IMR-90 (cell line): ENCODE results near the gene RNU5D-1. TPM values are rescaled to one million over a fixed set of nuclear protein-coding genes. Genes with fewer than 3 reads are reported as not detected.

Experiments
- ATAC-seq: fragments of 200-7000 bp; cut with Tn5 transposase; 2 replicates; pipeline ENCODE4 v1.9.1; 2020; ENCODE audit warnings: low read depth, mild to moderate bottlenecking, moderate library complexity
- BruUV-seq: library from RNA; stranded (reverse); fragments of 400-500 nt; replicated peaks from 2 replicates; lab custom pipeline; 2021; lab: Mats Ljungman, UMichigan
- CTCF ChIA-PET: fragments of 300-600 bp; formaldehyde crosslinking; extraction: SDS; loops from one replicate; lab custom pipeline; 2021; ENCODE audit warnings: antibody characterized with exemption; lab: Yijun Ruan, JAX
- POLR2A ChIA-PET: fragments of 300-600 bp; sonication (Branson Sonifier 250); formaldehyde crosslinking; loops from one replicate; lab custom pipeline; 2022; ENCODE audit warnings: antibody characterized with exemption; ENCODE audit not compliant: unreplicated experiment; lab: Charles Lee
- DNase-seq: peaks from one replicate; pipeline ENCODE4 v3.0.0; 2013
- H2AFZ ChIP-seq: replicated peaks from 2 replicates; pipeline ENCODE3; 2013; ENCODE audit warnings: low read length, mild to moderate bottlenecking; ENCODE audit not compliant: poor library complexity
- H2AK5ac ChIP-seq: 2 replicates; pipeline ENCODE4 v1.6.1; 2013; ENCODE audit warnings: low read depth, low read length, inconsistent platforms
- H2AK9ac ChIP-seq: replicated peaks from 2 replicates; pipeline ENCODE3; 2013; ENCODE audit warnings: mild to moderate bottlenecking, low read depth, low read length, moderate library complexity; ENCODE audit not compliant: poor library complexity
- H2BK120ac ChIP-seq: 2 replicates; pipeline ENCODE4 v1.6.1; 2013; ENCODE audit warnings: low read depth, low read length, inconsistent platforms
- H2BK15ac ChIP-seq: 3 replicates; pipeline ENCODE4 v1.6.1; 2013; ENCODE audit warnings: low read depth, low read length, inconsistent platforms
- H2BK20ac ChIP-seq: 2 replicates; pipeline ENCODE4 v1.6.1; 2013; ENCODE audit warnings: low read depth, mild to moderate bottlenecking, inconsistent platforms, low read length, moderate library complexity
- H2BK5ac ChIP-seq: 2 replicates; pipeline ENCODE4 v1.6.1; 2013; ENCODE audit warnings: mild to moderate bottlenecking, low read depth, low read length, inconsistent platforms; ENCODE audit not compliant: poor library complexity, severe bottlenecking
- H3K14ac ChIP-seq: replicated peaks from 2 replicates; pipeline ENCODE4 v1.6.1; 2013; ENCODE audit warnings: low read depth, low read length, inconsistent platforms
- H3K18ac ChIP-seq: 2 replicates; pipeline ENCODE4 v1.6.1; 2013; ENCODE audit warnings: low read depth, low read length, control low read depth
- H3K23ac ChIP-seq: 2 replicates; pipeline ENCODE4 v1.6.1; 2013; ENCODE audit warnings: low read depth, low read length, inconsistent platforms
- H3K27ac ChIP-seq: 2 replicates; pipeline ENCODE4 v1.5.1; 2013; ENCODE audit warnings: mild to moderate bottlenecking, control low read depth, low read length; ENCODE audit not compliant: insufficient read depth
- H3K27me3 ChIP-seq: 2 replicates; pipeline ENCODE4 v1.6.1; 2013; ENCODE audit warnings: low read length; ENCODE audit not compliant: control insufficient read depth, insufficient read depth
- H3K36me3 ChIP-seq: 2 replicates; pipeline ENCODE4 v1.6.1; 2013; ENCODE audit warnings: low read length, mixed read lengths; ENCODE audit not compliant: control insufficient read depth, insufficient read depth
- H3K4ac ChIP-seq: 2 replicates; pipeline ENCODE4 v1.6.1; 2013; ENCODE audit warnings: low read depth, low read length, inconsistent platforms
- H3K4me1 ChIP-seq: 2 replicates; pipeline ENCODE4 v1.6.1; 2013; ENCODE audit warnings: low read length, mixed read lengths; ENCODE audit not compliant: control insufficient read depth, insufficient read depth
- H3K4me2 ChIP-seq: 2 replicates; pipeline ENCODE4 v1.6.1; 2013; ENCODE audit warnings: low read depth, mild to moderate bottlenecking, control low read depth, low read length, moderate library complexity
- H3K4me3 ChIP-seq: 2 replicates; pipeline ENCODE4 v1.5.1; 2013; ENCODE audit warnings: low read depth, mild to moderate bottlenecking, control low read depth, low read length, moderate library complexity; ENCODE audit not compliant: insufficient read depth
- H3K56ac ChIP-seq: 2 replicates; pipeline ENCODE4 v1.6.1; 2013; ENCODE audit warnings: low read length, inconsistent platforms; ENCODE audit not compliant: insufficient read depth; ENCODE audit errors: extremely low read depth
- H3K79me1 ChIP-seq, 2 experiments: 2 replicates each; pipeline ENCODE4 v1.6.1; 2013; ENCODE audit warnings: low read length in 2 of 2, inconsistent platforms in 1 of 2, low read depth in 1 of 2
- H3K9ac ChIP-seq: 2 replicates; pipeline ENCODE4 v1.6.1; 2013; ENCODE audit warnings: low read depth, low read length, control low read depth
- H3K9me1 ChIP-seq: 2 replicates; pipeline ENCODE4 v1.6.1; 2013; ENCODE audit warnings: low read length, inconsistent platforms; ENCODE audit not compliant: insufficient read depth
- H3K9me3 ChIP-seq: 2 replicates; pipeline ENCODE4 v1.6.1; 2013; ENCODE audit warnings: low read length; ENCODE audit not compliant: control insufficient read depth, insufficient read depth
- H4K20me1 ChIP-seq: 2 replicates; pipeline ENCODE4 v1.6.1; 2013; ENCODE audit warnings: low read length, inconsistent platforms; ENCODE audit not compliant: insufficient read depth
- H4K5ac ChIP-seq: 2 replicates; pipeline ENCODE4 v1.6.1; 2013; ENCODE audit warnings: mild to moderate bottlenecking, low read depth, low read length, control low read depth
- H4K8ac ChIP-seq, 2 experiments: 2 replicates each; pipeline ENCODE4 v1.6.1; 2013; ENCODE audit warnings: low read depth in 2 of 2, low read length in 2 of 2, control low read depth in 1 of 2, inconsistent platforms in 1 of 2
- H4K91ac ChIP-seq: 2 replicates; pipeline ENCODE4 v1.6.1; 2013; ENCODE audit warnings: low read depth, low read length, inconsistent platforms; ENCODE audit not compliant: insufficient read depth
- BHLHE40 ChIP-seq: fragments of 150-350 bp; IDR thresholded peaks from 2 replicates; pipeline ENCODE4 v1.6.1; 2016; ENCODE audit warnings: mild to moderate bottlenecking, low read depth, low read length
- CEBPB ChIP-seq: IDR thresholded peaks from 2 replicates; pipeline ENCODE4 v1.6.1; 2012; ENCODE audit warnings: low read depth, low read length, improper control_type of control experiment
- CHD1 ChIP-seq: IDR thresholded peaks from 2 replicates; pipeline ENCODE4 v1.6.1; 2012; ENCODE audit warnings: low read depth, low read length, improper control_type of control experiment
- FOS ChIP-seq: fragments of 150-350 bp; IDR thresholded peaks from 2 replicates; pipeline ENCODE4 v1.6.1; 2016; ENCODE audit warnings: low read depth, low read length
- MAFK ChIP-seq: IDR thresholded peaks from 2 replicates; pipeline ENCODE4 v1.6.1; 2012; ENCODE audit warnings: low read depth, low read length, improper control_type of control experiment
- MAZ ChIP-seq: IDR thresholded peaks from 2 replicates; pipeline ENCODE4 v1.6.1; 2012; ENCODE audit warnings: low read depth, mild to moderate bottlenecking, low read length, improper control_type of control experiment, moderate library complexity, borderline replicate concordance
- MXI1 ChIP-seq: IDR thresholded peaks from 2 replicates; pipeline ENCODE4 v1.6.1; 2012; ENCODE audit warnings: low read depth, mild to moderate bottlenecking, low read length, moderate library complexity, borderline replicate concordance
- NFE2L2 ChIP-seq: fragments of 150-350 bp; IDR thresholded peaks from 2 replicates; pipeline ENCODE4 v1.6.1; 2016; ENCODE audit warnings: low read depth, mild to moderate bottlenecking, low read length
- POLR2A ChIP-seq: IDR thresholded peaks from 2 replicates; pipeline ENCODE4 v1.6.1; 2012; ENCODE audit warnings: mild to moderate bottlenecking, low read depth, low read length
- RCOR1 ChIP-seq: IDR thresholded peaks from 2 replicates; pipeline ENCODE4 v1.6.1; 2012; ENCODE audit warnings: mild to moderate bottlenecking, low read length, improper control_type of control experiment; ENCODE audit not compliant: insufficient replicate concordance
- RFX5 ChIP-seq: IDR thresholded peaks from 2 replicates; pipeline ENCODE4 v1.8.0; 2012; ENCODE audit warnings: low read depth, mild to moderate bottlenecking, low read length, moderate library complexity
- SMC3 ChIP-seq: fragments of 150-350 bp; IDR thresholded peaks from 2 replicates; pipeline ENCODE4 v1.6.1; 2016; ENCODE audit warnings: low read depth, mild to moderate bottlenecking, antibody characterized with exemption, low read length, moderate library complexity
- WGBS, 2 experiments: methylation state at CpG; one replicate each; pipeline versions ENCODE4 v1.1.5 to v1.1.7; 2013; ENCODE audit warnings: missing lambda C conversion rate in 2 of 2; ENCODE audit not compliant: insufficient read length in 1 of 2; ENCODE audit errors: extremely low coverage in 2 of 2; 5-methylcytosine and 5-hydroxymethylcytosine counted together
- dilution Hi-C: fragments of 300-500 bp; cut with HindIII; formaldehyde crosslinking; loops from one replicate; pipeline ENCODE4 v1.14.3; 2018; ENCODE audit warnings: low sequenced_read_pairs; ENCODE audit not compliant: unreplicated experiment
- in situ Hi-C: fragments of 300-500 bp; cut with MboI; formaldehyde crosslinking; loops from 3 replicates; pipeline ENCODE4 v1.14.3; 2019; ENCODE audit warnings: low sequenced_read_pairs, inconsistent platforms, mixed read lengths
- intact Hi-C: fragments of 100-400 bp; cut with micrococcal nuclease; formaldehyde crosslinking; loops from 2 replicates; pipeline ENCODE4 v1.10.0; 2022
- polyA plus RNA-seq, 3 experiments: library from polyadenylated mRNA; depleted of rRNA; stranded (reverse); fragments of >200 nt; gene quantifications; 2 replicates each; pipeline ENCODE4 v1.2.3, GENCODE V29; 2012; ENCODE audit warnings: low replicate concordance in 1 of 3
- total RNA-seq: library from RNA; depleted of rRNA; stranded (reverse); fragments of >200 nt; gene quantifications from 2 replicates; pipeline ENCODE4 v1.2.3, GENCODE V29; 2012
- TF ChIP-seq, protein P1 (sequence below): fragments of 150-350 bp; IDR thresholded peaks from 2 replicates; pipeline ENCODE4 v1.6.1; 2016; ENCODE audit warnings: low read depth, mild to moderate bottlenecking, low read length, moderate library complexity, borderline replicate concordance
- TF ChIP-seq, protein P2 (sequence below): fragments of 150-350 bp; IDR thresholded peaks from 2 replicates; pipeline ENCODE4 v1.6.1; 2017; ENCODE audit warnings: mild to moderate bottlenecking, antibody characterized with exemption, low read length, low read depth

RNU5D-1 gene
- total and polyA plus RNA-seq, 2 of the 4 experiments (the other 2 are of a cell fraction): not detected

DNA sequence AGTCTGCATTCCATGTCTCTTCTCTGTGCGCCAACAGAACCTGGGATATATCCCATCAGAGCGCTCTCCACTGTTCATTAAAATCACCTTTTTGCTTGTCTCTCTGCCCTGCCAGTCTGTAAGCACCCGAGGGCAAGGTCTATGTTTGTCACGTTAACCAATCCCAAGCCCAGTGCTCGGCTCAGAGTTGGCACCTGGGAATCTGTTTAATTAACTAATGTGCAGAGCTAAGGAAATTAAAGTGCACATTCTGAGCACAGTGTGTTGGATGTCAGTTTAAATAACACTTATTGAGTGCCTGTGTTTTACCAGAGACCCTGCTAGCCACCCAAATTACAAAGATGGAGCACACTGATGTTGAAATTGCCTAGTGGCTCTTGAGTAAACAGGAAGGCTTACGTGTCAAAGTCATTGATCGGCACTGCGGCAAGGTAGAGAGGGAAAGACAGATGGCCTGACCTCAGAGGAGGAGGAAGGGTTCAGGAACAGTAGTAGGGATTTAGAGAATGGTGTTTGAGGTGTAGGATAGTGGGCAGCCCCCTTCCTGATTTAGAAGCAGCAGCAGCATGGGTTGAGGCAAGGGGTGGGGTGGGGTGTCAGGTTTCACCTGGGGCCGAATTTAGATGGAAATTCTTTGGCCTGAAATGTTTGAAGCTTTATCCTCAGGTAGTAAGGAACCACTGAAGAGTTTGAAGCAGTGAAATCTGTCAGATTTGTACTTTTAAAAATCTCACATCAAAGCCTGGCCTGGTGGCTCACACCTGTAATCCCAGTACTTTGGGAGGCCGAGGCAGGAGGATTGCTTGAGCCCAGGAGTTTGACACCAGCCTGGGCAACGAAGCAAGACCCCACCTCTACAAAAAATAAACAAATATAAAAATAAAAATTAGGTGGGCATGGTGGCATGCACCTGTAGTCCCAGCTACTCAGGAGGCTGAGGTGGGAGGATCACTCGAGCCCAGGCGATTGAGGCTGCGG, 48.8 kb downstream of the RNU5D-1 start:
- no peak overlapping the region for H2BK120ac ChIP-seq
- ChIA-PET CTCF (no interaction called here), POLR2A (no interaction called here)
- no peak overlapping the region for H3K56ac ChIP-seq
- no peak overlapping the region for H4K91ac ChIP-seq
- no peak overlapping the region for H2AK5ac ChIP-seq
- H3K4me2 ChIP-seq: no peak overlapping the region
- H3K9me1 ChIP-seq: no peaks in the 10 kb centered on the region
- no peak overlapping the region for H2BK15ac ChIP-seq
- no peak overlapping the region for H3K23ac ChIP-seq
- H3K18ac ChIP-seq: no peak overlapping the region
- no peaks in the 10 kb centered on the region for H3K9me3 ChIP-seq
- intact Hi-C loops: no loop called here
- no TSS peak for BruUV-seq
- ATAC-seq (no peak), DNase-seq (no peak)
- no peak overlapping the region for H2BK5ac ChIP-seq
- 40% methylated on average over 2 of the region's 14 CpGs; no CpG with 5 or more reads in 1 of the 2 experiments for WGBS, 2 experiments
- H3K9ac ChIP-seq: no peak overlapping the region
- in situ Hi-C loops: no loop called here
- H2BK20ac ChIP-seq: no peak overlapping the region
- H3K36me3 ChIP-seq: no peaks in the 10 kb centered on the region
- H4K8ac ChIP-seq: no peak overlapping the region
- no peak overlapping the region for H2AK9ac ChIP-seq
- no peak overlapping the region for H3K27ac ChIP-seq
- H3K14ac ChIP-seq: no peak overlapping the region
- no peak overlapping the region for H3K4ac ChIP-seq
- H3K79me1 ChIP-seq: no peaks in the 10 kb centered on the region; a peak in 1 of 4 replicates
- H3K4me3 ChIP-seq: no peak overlapping the region
- no peak overlapping the region for H4K5ac ChIP-seq
- no peak overlapping the region for H2AFZ ChIP-seq
- no peaks in the 10 kb centered on the region; the same call in 1 of the 2 replicates for H3K27me3 ChIP-seq
- dilution Hi-C loops: no loop called here
- no peaks in the 10 kb centered on the region for H4K20me1 ChIP-seq
- no peaks in the 10 kb centered on the region for H3K4me1 ChIP-seq
- TF ChIP-seq, protein P1, sequence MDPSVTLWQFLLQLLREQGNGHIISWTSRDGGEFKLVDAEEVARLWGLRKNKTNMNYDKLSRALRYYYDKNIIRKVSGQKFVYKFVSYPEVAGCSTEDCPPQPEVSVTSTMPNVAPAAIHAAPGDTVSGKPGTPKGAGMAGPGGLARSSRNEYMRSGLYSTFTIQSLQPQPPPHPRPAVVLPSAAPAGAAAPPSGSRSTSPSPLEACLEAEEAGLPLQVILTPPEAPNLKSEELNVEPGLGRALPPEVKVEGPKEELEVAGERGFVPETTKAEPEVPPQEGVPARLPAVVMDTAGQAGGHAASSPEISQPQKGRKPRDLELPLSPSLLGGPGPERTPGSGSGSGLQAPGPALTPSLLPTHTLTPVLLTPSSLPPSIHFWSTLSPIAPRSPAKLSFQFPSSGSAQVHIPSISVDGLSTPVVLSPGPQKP: no peak
- no peak for TF ChIP-seq NFE2L2
- no peak for TF ChIP-seq BHLHE40
- no peak for TF ChIP-seq POLR2A
- no peak for TF ChIP-seq RFX5
- no peak for TF ChIP-seq SMC3
- TF ChIP-seq, protein P2, sequence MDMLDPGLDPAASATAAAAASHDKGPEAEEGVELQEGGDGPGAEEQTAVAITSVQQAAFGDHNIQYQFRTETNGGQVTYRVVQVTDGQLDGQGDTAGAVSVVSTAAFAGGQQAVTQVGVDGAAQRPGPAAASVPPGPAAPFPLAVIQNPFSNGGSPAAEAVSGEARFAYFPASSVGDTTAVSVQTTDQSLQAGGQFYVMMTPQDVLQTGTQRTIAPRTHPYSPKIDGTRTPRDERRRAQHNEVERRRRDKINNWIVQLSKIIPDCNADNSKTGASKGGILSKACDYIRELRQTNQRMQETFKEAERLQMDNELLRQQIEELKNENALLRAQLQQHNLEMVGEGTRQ: no peak
- TF ChIP-seq MXI1: no peak
- TF ChIP-seq CEBPB: no peak
- TF ChIP-seq CHD1: no peak
- no peak for TF ChIP-seq MAFK
- TF ChIP-seq FOS: no peak
- TF ChIP-seq RCOR1: no peak
- no peak for TF ChIP-seq MAZ
